Progenitor cell of endocrine pancreas (in vitro differentiated cells): ENCODE data around the gene NUP43. TPM values are rescaled to one million over a fixed set of nuclear protein-coding genes. Genes with fewer than 3 reads are reported as not detected.
"Not testable (repeated sequence)": the region's sequence is repeated elsewhere in the genome, so short reads cannot be mapped to it uniquely, and the experiment has no call there.

Source experiments
- DNase-seq: peaks from one replicate; pipeline ENCODE4 v3.0.0; 2021; ENCODE audit warnings: low spot score; ENCODE audit not compliant: unreplicated experiment
- H3K27ac Mint-ChIP-seq: 2 replicates; pipeline ENCODE4 v1.8.0; 2021; ENCODE audit warnings: mild to moderate bottlenecking, moderate library complexity, mixed read lengths
- H3K27me3 Mint-ChIP-seq: 2 replicates; pipeline ENCODE4 v1.8.0; 2021; ENCODE audit warnings: mixed read lengths
- H3K36me3 Mint-ChIP-seq: 2 replicates; pipeline ENCODE4 v1.8.0; 2022; ENCODE audit warnings: mixed read lengths; ENCODE audit not compliant: insufficient read depth
- H3K4me1 Mint-ChIP-seq: 2 replicates; pipeline ENCODE4 v1.8.0; 2021; ENCODE audit warnings: low read depth, mixed read lengths
- H3K4me3 Mint-ChIP-seq: 2 replicates; pipeline ENCODE4 v1.8.0; 2021; ENCODE audit warnings: low read depth, mild to moderate bottlenecking, moderate library complexity, mixed read lengths
- H3K9me3 Mint-ChIP-seq: 2 replicates; pipeline ENCODE4 v1.8.0; 2021; ENCODE audit warnings: low read depth, mixed read lengths
- CTCF ChIP-seq: fragments of 200-600 bp; sonication (generic); IDR thresholded peaks from one replicate; pipeline ENCODE4 v1.5.0; 2021; ENCODE audit warnings: antibody characterized with exemption, mild to moderate bottlenecking; ENCODE audit not compliant: unreplicated experiment
- total RNA-seq: library from RNA; stranded (reverse); gene quantifications from 2 replicates; pipeline ENCODE4 v1.2.1, GENCODE V29; 2021

Gene NUP43
- total RNA-seq, 1 donor from 2014 or later = 58.0 TPM

DNA sequence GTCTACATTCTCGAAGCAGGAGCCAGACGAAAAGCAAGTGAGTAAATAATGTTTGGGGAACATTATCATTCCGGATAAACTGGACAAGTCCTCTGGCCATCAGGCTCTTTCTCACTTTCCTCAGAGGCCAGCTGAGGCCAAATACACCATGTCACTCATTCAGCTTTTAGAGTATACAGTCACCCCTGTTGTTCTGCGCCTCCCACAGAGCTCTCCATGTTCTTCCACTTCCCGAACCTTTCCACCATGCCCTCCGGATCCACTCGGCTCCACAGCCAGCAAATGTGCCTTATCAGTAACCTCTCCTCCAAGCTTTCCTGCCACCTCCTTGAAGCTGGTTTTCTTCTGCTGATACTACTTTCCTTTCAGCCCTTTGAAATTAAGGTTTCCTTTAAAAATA lies 60.1 kb downstream of the NUP43 start:
- no peaks in the 10 kb centered on the region for H3K27me3 Mint-ChIP-seq
- TF ChIP-seq CTCF = no peak
- no peak overlapping the region for H3K4me3 Mint-ChIP-seq
- H3K36me3 Mint-ChIP-seq = peaks cover 20% of the 10 kb centered on the region
- peaks cover 1% of the 10 kb centered on the region for H3K4me1 Mint-ChIP-seq
- DNase-seq = no peak
- H3K9me3 Mint-ChIP-seq = no peaks in the 10 kb centered on the region
- H3K27ac Mint-ChIP-seq = peak overlapping the region; percentile 44

DNA sequence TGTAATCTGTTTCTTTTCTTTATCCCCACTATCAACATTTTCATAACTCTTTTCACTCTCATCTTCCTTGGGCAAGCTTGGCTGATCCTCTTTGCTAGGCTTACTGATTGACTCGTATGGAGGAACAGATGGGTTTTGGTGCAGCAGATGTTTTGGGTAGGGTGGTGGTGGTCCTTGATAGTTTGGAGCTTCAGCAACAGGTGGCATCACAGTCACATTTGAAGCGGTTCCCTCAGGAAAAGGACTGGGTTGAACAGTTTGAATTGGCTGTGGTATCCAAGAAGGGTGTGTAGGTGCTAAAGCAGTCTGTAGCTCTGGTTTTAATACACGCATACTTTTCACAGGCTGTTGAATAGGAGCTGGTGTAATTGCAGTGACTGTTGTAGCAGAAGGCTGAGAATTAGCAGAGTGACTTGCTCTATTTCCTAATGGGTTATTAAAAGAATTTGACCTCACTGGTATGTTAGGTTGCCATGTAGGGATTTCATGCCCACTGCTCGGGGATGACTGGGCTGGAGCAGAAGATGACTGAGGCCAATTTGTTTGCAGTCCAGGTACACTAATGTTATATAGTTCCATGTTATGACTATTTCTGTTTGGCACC lies 63.0 kb downstream of the NUP43 start:
- Mint-ChIP-seq H3K4me3 (no peak overlapping the region), H3K27ac (peak overlapping the region; percentile 50), H3K27me3 (no peaks in the 10 kb centered on the region), H3K4me1 (peaks cover 1% of the 10 kb centered on the region), H3K9me3 (no peaks in the 10 kb centered on the region), H3K36me3 (peaks cover 22% of the 10 kb centered on the region)
- no peak for DNase-seq
- TF ChIP-seq CTCF = no peak

GRCh38 chr6:149681845-149682244 lies 64.5 kb downstream of the NUP43 start:
- H3K4me3 Mint-ChIP-seq, H3K27ac Mint-ChIP-seq, H3K27me3 Mint-ChIP-seq, H3K4me1 Mint-ChIP-seq, DNase-seq, H3K9me3 Mint-ChIP-seq: not testable (repeated sequence)
- peaks cover 25% of the 10 kb centered on the region for H3K36me3 Mint-ChIP-seq

GRCh38 chr6:149681209-149681608 lies 65.1 kb downstream of the NUP43 start:
- H3K9me3 Mint-ChIP-seq = no peaks in the 10 kb centered on the region
- H3K4me1 Mint-ChIP-seq = no peaks in the 10 kb centered on the region
- H3K36me3 Mint-ChIP-seq = peaks cover 21% of the 10 kb centered on the region
- H3K4me3 Mint-ChIP-seq = no peak overlapping the region
- H3K27ac Mint-ChIP-seq = no peak overlapping the region
- DNase-seq = no peak
- TF ChIP-seq CTCF = no peak
- H3K27me3 Mint-ChIP-seq = no peaks in the 10 kb centered on the region

DNA sequence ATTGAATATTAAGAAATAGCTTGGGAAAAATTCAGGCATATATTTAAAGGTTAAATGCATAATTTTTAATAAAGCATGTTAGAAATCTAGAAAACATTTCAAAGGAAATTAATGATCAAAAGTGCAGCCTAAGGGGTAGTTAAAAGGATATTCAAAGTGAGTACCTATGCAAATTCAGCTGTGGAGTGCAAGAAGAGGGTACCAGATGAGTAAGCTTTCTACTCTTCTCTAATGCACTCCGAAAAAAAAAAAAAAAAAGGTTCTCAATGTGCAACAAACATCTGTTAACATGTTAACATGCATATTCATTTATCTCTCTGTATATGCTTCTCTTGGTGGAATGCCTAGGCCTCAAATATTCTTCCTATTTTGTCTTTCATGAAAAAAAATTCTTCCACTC lies 65.8 kb downstream of the NUP43 start:
- Mint-ChIP-seq H3K9me3 (no peaks in the 10 kb centered on the region), H3K4me1 (no peaks in the 10 kb centered on the region), H3K27ac (no peak overlapping the region), H3K36me3 (peaks cover 20% of the 10 kb centered on the region), H3K27me3 (no peaks in the 10 kb centered on the region), H3K4me3 (no peak overlapping the region)
- no peak for TF ChIP-seq CTCF
- no peak for DNase-seq

Other genes starting within 250 kb of the NUP43 start
- gene PPIL4, start 200.5 kb downstream of the NUP43 start, total RNA-seq = 37.2 and 38.3 TPM in 2 replicates
- gene GINM1, start 180.2 kb downstream of the NUP43 start, total RNA-seq = 25.9 and 26.3 TPM in 2 replicates
- gene KATNA1, start 97.8 kb downstream of the NUP43 start, total RNA-seq = 14.3 and 16.5 TPM in 2 replicates
- gene LATS1, start 28.4 kb downstream of the NUP43 start, total RNA-seq = 40.5 and 41.8 TPM in 2 replicates
- gene PCMT1, start 3.2 kb upstream of the NUP43 start, total RNA-seq = 63.1 and 63.5 TPM in 2 replicates
- 45.0 and 63.3 TPM in 2 replicates for gene LRP11, start 117.8 kb upstream of the NUP43 start, total RNA-seq
- gene RAET1E, start 151.6 kb upstream of the NUP43 start, total RNA-seq = not detected in 2 replicates
- gene RAET1G, start 176.6 kb upstream of the NUP43 start, total RNA-seq = not detected in 2 replicates
- gene ULBP2, start 195.5 kb upstream of the NUP43 start, total RNA-seq = not detected in 2 replicates
- gene ULBP1, start 217.4 kb upstream of the NUP43 start, total RNA-seq = 0.60 and 0.64 TPM in 2 replicates